ENCODE data around the gene LIMA1.
"Not testable (repeated sequence)": the region's sequence is repeated elsewhere in the genome, so short reads cannot be mapped to it uniquely, and the experiment has no call there.

LIMA1 gene

DNA sequence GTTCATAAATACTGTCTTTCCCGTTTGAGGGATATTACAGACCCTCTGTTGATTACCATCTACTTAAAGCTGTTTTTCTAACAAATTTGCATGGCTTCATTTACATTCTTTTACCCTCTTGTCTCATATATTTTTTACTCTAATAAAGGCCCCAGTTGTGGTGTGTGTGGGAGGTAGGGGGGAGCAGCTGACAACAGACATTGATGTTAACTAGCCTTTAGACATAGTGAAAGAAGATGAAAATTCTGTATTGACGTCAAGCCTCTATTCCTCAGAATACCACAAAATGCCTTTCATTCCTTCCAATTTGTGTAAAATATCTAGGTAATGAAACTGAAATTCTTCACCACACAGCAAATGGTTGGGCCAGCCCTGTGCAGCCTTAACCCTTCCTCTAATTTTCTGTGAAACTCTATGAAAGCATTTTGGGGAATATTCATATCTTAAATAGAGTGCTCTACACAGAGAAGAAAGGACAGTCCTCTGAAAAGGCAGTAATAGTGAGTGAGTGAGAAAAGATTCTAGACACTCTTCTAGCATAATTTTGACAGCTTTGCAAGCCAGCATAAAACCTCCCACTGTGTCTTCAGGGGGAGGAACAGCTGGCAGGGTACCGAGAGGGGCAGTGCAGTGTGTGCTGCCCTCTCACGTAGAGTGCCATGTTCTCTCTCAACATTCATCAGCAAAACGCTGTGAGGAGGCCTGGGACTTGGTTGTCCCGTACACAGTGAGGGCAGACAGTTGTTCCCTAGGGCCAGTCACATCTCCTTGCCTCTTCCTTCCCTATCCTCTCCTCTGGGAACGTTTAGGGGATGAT lies 96.0 kb downstream of the LIMA1 start:
- no peak for DNase-seq (ENCODE audit: low read depth, low spot score)

DNA sequence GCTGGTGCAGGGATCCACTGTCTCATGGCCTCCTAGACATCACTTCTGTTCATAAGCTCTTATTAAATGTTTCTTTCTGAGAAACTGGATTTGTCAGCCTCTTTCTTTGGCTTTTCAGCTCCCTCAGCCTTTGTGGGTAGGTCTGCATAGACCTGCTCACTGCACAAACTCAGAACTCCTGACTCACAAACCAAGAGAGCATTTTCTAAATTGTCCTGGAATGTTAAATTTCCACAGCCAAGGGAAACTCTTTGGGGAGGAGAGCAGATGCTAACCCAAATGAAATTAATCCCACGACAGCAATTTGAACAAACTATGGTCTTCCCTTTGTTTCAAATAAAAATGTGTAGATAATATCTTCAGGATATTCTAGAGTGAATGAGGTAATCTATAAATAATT lies 96.6 kb downstream of the LIMA1 start:
- DNase-seq (ENCODE audit: low read depth, low spot score) = no peak

DNA sequence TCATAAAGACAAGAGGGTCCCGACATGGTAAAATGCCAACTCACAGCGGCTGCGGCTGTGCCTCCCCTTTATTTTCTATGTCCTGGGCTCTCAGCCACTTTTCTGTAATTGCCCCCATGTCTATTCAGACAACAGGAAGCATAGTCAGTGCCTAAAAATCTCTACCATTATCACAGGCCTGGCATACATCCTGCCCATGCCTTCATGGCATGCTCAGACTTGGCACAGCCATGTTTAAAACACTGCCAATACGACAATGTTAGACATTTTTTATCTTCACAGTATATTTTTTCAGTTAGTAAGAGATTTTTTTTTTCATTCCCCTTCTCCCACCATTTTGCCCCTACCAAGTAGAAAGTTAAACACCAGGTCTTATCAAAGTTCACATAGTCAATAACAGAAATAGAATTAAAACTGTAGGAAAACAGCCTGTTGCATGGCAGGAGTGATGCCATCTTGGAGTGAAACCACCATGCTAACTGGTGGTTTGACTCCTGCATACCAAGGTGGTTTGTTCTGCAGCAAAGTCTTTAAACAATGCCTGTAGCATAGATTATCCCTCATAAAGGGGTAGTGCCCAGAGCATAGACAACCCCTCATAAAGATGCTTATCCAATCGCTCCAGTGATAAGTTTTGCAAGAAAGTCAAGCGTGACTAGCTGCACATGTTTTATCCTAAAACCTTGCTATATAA lies 97.2 kb downstream of the LIMA1 start:
- no peak for DNase-seq (ENCODE audit: low read depth, low spot score)

DNA sequence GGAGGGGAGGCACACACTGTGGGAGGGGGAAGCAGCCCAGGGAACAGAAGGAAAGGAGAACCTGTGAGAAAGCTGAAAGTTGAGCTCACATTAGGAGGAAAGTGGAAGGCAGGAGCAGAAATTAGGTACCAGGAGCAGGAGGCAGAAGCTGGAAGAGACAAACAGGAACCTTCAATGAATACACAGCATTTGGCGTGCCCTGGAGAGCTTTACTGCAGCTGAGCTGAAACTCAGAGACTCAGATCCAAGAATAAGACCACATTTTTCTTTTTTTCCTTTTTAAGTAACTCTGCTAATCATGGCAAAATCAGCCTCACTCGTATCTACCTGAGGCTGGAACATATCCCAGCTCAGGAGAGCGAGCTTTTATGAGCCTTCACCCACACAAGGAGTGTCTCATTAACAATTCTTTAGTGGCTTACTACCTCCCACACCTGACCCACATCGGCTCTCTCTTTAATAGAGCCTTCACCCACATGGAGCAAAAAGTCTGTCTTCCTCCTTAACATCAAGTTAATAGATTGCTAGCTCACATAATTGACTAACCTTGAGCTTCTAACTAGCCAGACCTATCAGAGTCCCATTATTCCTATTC lies 97.9 kb downstream of the LIMA1 start:
- DNase-seq (ENCODE audit: low read depth, low spot score) = no peak

DNA sequence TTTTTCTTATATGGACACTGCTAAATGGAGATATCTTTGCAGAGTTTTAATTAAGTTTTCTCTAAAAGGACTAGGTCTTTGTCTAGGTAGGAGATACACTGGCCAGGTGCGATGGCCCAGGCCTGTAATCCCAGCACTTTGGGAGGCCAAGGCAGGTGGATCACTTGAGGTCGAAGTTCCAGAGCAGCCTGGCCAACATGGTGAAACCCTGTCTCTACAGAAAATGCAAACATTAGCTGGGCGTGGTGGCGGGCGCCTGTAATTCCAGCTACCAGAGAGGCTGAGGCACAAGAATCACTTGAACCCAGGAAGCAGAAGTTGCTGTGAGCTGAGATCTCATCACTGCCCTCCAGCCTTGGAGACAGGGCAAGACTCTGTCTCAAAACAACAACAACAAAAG lies 99.1 kb downstream of the LIMA1 start:
- DNase-seq (ENCODE audit: low read depth, low spot score) = no peak

DNA sequence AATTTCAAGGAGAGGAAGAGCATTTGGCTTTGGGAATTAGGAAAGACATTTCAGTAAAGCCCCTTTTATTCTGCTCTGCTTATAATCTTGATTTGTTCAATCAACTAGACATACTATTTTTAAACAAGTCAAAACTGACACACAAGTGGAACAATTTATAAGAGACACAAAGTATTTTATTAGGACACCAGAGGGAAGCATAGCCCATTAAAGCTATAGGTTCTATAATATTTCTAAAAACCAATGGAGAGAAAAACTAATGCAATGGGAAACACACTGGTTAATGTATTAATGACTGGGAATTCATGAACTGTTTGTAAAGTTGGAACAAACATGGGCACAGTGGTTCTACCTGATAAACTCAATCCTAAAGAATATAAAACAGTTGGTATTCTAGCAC lies 100.9 kb downstream of the LIMA1 start:
- DNase-seq (ENCODE audit: low read depth, low spot score) = no peak

DNA sequence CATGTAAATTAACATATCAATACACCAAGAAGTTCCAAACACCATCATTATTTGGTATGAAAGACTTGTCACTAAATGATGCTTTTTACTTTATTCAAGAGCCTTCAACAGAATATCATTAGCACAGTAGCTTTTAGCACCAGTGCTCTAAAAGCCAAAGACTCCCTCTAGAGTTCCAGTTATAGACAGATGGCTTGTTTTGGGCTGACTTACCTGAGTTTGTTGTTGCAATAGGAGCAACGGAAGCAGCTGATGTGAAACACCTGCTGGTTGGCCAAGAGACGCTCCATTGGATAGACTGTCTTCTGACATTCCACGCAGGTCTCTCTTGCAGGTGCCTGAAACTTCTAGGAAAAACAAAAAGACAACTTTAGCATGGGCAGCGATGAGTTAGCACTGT lies 101.6 kb downstream of the LIMA1 start:
- no peak for DNase-seq (ENCODE audit: low read depth, low spot score)

DNA sequence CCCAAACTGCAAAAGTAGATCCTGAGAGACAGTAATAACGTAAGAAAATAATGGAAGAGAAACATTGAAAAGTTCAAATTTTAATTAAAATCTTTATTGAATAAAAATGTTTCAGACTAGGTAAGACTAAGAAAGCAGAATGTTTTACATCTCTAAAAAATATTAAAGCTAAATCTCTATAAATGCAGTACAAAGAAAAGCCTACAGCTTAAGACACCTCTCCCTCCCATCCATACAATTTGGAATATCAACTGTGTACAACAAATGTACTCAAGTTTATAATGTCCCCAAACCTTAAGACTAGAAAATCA lies 107.6 kb downstream of the LIMA1 start:
- DNase-seq (ENCODE audit: low read depth, low spot score) = no peak

DNA sequence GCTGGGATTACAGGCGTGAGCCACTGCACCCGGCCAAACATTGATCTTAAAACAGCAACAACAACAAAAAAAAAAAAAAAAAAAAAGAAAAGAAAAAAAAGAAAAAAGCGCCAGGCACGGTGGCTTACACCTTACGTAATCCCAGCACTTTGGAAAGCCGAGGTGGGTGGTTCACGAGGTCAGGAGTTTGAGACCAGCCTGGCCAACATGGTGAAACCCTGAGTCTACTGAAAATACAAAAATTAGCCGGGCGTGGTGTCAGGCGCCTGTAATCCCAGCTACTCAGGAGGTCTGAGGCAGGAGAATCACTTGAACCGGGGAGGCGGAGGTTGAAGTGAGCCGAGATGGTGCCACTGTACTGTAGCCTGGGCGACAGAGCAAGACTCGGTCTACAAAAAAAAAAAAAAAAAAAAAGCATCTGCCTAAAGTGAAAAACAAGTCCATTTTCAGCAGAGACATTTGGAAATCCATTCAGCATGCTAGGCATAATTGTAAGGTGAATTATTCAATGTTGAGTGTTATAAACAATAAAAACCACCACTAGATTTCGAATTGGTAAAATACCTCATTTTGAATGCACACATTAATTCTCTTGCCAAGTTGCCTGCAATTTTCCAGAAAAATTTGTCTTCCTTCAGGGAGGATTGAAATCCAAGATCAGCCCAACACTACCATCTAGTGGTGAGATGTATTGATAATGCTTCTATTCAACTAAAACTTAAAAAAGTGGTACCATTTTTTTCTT lies 108.2 kb downstream of the LIMA1 start:
- no peak for DNase-seq (ENCODE audit: low read depth, low spot score)

DNA sequence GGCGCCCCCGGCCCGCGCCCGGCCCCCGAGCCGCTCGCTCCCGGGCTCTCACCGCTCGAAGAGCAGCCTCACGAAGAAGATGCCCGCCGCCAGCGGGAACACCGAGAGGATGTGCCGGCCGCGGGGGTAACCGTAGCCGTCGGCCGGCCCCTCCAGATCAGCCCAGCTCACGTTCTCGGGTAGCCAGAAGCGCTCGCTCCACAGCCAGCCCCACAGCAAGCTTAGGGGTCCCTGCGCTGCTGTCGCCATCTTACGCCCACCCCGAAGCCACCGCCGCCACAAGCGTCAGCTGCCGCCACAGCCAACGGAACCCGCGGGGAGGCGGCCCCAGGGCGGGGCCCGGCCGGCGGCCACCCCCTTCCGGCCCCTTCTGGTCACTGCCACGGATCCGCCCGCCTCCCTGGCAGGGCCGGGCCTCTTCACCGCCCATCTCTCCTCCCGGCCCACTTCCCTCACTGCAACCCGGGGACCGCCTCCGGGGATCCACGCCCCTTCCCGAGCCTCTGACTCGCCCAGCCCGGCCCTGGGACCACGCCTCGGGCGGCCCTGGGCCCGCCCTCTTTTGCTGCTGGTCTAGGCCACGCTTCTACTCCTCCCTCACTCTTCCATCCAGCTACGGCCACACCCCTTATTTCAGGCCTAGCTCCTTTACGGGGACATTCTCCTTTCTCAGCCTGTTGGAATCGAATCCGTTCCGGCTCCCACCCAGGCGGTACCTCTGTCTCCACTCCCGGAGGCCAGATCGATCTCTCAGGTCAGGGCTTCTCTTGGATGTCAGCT lies 116.1 kb downstream of the LIMA1 start, which contains the start of gene CERS5:
CERS5 (minus strand) TSS at position 321 of the 780 bp plus-strand sequence; CDS start at position 249, 72 bp downstream.
- DNase-seq (ENCODE audit: low read depth, low spot score) = peak; percentile 91

DNA sequence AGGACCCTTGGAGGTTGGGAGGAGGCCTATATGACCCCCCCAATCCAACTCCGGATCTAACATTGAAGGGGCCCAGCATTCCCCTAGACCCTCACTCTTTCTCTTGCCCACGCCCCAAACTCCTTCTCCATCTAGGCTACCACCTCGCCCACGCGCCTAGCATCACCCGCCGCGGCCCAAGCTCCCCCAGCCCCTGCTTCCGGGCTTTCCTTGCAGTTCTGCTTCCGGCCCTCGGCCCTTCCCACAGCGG lies 116.6 kb downstream of the LIMA1 start:
- no peak for DNase-seq (ENCODE audit: low read depth, low spot score)

DNA sequence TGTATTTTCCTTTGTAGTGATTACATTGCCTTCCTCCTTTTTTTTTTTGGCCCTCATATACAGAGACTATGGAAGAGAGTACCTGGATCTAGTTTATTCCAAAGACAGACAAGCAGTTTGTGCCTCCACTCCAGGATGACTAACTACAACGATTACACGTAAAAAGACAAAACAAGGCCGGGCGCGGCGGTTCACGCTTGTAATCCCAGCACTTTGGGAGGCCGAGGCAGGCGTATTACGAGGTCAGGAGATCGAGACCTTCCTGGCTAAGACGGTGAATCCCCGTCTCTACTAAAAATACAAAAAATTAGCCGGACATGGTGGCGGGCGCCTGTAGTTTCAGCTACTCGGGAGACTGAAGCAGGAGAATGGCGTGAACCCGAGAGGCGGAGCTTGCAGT lies 118.4 kb downstream of the LIMA1 start:
- DNase-seq (ENCODE audit: low read depth, low spot score) = no peak

DNA sequence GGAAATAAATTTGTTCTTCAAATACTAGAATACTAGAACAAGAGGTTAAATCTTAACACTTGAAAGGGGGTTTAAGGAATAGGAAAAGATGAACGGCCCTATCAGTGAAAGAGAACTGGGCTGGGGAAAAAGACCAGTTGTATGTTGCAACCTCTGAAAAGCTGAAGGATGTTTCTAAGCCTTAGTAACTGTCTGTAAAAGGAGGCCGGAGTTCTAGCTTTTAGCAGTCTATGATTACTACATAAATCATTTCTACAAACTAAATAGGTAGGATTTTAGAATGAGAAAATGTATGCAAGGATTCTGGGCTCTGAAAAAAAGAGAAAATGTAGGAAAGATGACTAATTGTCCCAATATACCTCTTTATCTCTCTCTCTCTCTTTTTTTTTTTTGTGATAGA lies 121.1 kb downstream of the LIMA1 start:
- DNase-seq (ENCODE audit: low read depth, low spot score) = no peak

DNA sequence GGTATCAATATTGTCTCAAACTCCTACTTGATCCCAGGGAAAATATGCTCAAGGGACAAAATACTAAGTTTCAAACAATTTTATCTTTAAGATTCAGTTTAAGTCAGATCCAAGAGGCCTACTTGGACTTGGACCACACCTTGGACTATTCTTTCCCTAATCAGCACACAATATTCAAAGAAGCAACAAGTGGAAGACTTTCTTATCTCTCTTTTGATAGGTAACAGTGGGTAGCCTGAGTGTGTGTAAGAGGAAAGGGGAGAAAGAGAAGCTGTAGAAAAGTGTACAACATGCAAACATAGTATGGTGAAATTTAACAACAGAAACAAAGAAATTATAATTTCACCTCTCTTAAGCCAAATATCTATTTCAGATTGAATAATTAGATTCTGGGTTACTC lies 122.7 kb downstream of the LIMA1 start:
- DNase-seq (ENCODE audit: low read depth, low spot score) = no peak

DNA sequence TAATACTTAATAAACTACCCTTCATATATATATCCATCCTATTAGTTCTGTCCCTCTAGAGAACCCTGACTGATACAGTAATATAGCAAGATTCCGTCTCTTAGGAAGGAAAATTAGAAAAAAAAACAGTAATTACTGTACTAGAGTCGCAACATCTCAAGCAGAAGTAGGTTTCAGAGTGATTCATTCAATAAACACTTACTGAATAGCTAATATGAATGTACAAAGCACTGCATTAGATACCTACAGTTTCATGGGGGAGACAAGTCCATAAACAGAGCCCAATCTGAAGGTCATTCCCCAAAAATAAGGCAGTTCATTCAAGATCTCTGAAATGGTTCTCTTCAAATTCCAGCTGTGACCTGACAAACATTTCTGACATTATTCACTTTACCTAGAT lies 126.1 kb downstream of the LIMA1 start:
- DNase-seq (ENCODE audit: low read depth, low spot score) = no peak

DNA sequence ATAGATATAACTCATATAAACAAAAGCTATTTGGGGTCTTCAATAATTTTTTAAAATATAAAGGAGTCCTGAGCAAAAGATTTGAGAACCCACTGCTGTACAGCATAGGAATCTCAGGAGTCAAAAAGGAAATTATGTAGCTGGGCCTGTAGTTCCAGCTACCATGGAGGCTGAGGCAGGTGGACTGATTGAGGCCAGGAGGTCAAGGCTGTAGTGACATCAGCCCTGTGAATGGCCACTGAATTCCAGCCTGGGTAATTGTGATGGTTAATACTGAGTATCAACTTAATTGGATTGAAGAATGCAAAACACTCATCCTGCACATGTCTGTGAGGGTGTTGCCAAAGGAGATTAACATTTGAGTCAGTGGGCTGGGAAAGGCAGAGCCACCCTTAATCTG lies 126.7 kb downstream of the LIMA1 start:
- DNase-seq (ENCODE audit: low read depth, low spot score) = no peak

DNA sequence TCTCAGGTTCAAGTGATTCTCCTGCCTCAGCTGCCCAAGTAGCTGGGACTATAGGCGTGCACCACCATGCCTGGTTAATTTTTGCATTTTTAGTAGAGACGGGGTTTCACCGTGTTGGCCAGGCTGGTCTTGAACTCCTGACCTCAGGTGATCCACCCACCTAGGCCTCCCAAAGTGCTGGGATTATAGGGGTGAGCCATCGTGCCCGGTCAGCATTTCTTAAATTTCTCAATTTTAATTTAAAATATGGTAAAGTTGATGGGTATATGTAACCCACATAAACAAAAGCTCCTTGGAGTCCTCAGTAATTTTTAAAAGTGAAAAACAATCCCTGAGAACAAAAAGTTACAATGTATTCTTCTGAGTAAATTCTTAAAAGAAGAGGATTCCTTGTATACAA lies 128.4 kb downstream of the LIMA1 start:
- not testable (repeated sequence) for DNase-seq (ENCODE audit: low read depth, low spot score)

DNA sequence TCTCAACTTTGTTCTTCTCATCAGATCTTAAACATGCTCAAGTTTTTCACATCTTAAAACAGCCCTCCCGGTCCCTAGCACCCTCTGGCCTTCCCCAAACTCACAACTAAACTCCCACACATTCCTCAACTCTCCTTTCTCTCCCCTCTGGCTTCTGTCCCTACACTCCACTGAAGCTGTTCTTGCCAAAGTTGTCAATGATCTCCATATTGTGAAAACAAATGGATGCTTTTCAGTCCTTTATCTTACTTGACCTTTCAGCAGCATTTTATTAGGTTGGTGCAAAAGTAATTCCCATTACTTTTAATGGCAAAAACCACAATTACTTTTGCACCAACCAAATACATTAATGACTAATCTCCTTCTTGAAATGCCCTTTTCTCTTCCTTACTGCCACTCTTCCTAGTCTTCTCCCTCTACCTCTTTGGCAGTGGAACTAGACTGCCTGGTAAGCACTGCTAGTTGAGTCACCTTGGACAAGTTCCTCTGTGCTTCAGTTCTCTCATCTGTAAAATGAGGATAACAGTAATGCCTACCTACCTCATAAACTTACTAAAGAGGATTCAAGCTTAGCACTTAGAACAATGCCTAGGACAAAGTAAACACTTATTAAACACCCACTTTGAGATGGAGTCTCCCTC lies 132.2 kb downstream of the LIMA1 start:
- DNase-seq (ENCODE audit: low read depth, low spot score) = no peak

DNA sequence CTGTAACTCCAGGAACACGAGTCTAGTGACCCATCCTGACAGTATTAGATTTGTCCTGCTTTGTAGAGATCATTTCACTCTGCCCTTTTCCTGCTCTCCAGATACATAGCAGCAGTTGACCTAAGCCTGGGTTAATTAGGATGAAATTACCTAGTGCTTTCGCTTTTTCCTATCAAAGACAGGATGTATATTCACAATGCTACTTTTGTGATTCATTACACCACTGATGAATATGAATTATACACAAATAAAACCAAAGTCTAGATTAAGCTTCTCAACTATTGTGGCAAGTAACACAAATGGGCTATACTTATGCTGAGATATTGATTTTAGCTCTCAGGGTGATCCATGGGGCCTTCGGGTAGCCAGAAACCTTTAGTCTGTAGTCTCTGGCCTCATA lies 134.0 kb downstream of the LIMA1 start:
- DNase-seq (ENCODE audit: low read depth, low spot score) = no peak

DNA sequence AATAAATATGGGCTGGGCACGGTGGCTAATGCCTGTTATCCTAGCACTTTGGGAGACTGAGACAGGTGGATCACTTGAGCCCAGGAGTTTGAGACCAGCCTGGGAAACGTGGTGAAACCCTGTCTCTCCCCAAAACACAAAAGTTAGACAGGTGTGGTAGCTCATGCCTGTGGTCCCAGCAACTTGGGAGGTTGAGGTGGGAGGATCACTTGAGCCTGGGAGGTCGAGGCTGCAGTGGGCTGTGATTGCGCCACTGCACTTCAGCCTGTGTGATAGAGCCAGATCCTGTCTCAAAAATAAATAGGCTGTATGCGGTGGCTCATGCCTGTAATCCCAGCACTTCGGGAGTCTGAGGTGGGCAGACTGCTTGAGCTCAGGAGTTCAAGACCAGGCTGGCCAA lies 135.3 kb downstream of the LIMA1 start:
- DNase-seq (ENCODE audit: low read depth, low spot score) = not testable (repeated sequence)

DNA sequence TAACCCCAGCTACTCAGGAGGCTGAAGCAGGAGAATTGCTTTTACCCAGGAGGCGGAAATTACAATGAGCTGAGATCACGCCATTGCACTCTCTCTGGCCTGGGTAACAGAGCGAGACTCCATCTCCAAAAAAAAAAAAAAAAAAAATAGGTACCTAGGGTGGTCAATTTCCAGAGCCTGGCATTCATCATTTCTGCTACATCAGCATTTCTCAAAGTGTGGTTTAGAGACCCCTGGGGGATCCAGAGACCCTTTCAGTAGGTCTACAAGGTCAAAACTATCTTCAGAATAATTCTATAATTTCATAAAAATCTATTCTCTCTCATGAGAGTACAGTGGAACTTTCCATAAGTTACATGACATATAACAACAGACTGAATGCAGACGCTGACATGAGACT lies 136.0 kb downstream of the LIMA1 start:
- no peak for DNase-seq (ENCODE audit: low read depth, low spot score)
